ENCODE measurements around the gene ABHD17B. TPM values are rescaled to one million over a fixed set of nuclear protein-coding genes. Genes with fewer than 3 reads are reported as not detected.

The ABHD17B gene
- total and polyA plus RNA-seq, 8 donors: 1.9 to 9.7 (median 5.3) TPM

DNA sequence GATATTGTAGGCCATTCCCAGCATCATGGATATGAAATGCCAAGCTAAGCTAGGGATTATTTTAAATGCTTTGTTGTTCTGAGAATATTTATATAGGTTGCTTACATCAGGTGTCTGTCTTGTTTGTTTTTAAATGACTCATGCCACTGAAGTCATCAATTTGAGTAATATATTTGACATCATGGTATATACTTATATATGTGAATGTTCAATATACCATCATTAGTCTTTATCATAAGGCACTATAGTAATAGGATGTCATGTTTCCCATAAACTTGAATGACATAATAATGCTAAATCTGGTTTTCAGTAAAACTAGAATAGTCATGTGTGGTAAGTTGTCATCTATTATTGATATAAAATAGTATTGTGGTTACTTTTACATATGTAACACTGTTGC, 13.6 kb upstream of the ABHD17B start:
- no peaks in the 10 kb centered on the region for H3K9me3 ChIP-seq
- ATAC-seq (no peak), FAIRE-seq (no peak), DNase-seq (no peak)
- TF ChIP-seq, protein P1, sequence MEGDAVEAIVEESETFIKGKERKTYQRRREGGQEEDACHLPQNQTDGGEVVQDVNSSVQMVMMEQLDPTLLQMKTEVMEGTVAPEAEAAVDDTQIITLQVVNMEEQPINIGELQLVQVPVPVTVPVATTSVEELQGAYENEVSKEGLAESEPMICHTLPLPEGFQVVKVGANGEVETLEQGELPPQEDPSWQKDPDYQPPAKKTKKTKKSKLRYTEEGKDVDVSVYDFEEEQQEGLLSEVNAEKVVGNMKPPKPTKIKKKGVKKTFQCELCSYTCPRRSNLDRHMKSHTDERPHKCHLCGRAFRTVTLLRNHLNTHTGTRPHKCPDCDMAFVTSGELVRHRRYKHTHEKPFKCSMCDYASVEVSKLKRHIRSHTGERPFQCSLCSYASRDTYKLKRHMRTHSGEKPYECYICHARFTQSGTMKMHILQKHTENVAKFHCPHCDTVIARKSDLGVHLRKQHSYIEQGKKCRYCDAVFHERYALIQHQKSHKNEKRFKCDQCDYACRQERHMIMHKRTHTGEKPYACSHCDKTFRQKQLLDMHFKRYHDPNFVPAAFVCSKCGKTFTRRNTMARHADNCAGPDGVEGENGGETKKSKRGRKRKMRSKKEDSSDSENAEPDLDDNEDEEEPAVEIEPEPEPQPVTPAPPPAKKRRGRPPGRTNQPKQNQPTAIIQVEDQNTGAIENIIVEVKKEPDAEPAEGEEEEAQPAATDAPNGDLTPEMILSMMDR (IDR thresholded peaks at IDR 0.05): no peak
- H3K36me3 ChIP-seq: no peaks in the 10 kb centered on the region
- no peak overlapping the region for H3K27ac ChIP-seq
- intact Hi-C loops (cut with DNase I): no loop called here
- H3K4me1 ChIP-seq: no peaks in the 10 kb centered on the region
- no peaks in the 10 kb centered on the region for H3K27me3 ChIP-seq
- H3K4me3 ChIP-seq: no peak overlapping the region

DNA sequence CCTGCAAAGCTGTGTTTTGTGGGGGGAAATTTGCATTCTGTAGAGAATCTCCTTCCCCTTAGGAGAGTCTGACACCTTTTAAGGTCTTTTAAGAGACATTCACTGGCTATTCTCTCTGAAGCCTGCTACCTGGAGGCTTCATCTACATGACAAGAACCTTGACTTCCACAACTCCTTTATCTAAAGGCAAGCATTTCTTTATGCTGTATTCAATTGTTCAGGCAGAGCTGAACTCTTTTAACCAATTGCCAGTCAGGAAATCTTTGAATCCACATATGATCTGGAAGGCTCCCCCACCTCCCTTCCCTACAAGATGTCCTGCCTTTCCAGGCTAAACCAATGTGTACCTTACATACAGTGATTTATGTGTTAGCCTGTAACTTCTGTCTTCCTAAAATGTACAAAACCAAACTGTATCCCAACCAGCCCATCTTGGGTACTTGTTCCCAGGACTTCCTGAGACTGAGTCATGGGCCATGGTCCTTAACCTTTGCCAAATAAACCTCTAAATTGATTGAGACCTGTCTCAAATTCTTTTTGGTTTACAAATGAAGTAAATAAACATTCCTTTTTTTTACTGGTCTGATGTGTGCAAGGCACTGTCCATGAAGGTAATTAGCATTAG, 10.3 kb upstream of the ABHD17B start:
- Histone ChIP-seq H3K27ac (no peak overlapping the region), H3K36me3 (no peaks in the 10 kb centered on the region), H3K4me1 (peaks cover 0 to 6% (median 0%) of the 10 kb centered on the region in 3 donors), H3K9me3 (no peaks in the 10 kb centered on the region), H3K27me3 (no peaks in the 10 kb centered on the region), H3K4me3 (no peak overlapping the region)
- intact Hi-C loops (cut with DNase I): no loop called here
- TF ChIP-seq, protein P1 (IDR thresholded peaks at IDR 0.05): no peak
- ATAC-seq (no peak), FAIRE-seq (no peak), DNase-seq (no peak)

DNA sequence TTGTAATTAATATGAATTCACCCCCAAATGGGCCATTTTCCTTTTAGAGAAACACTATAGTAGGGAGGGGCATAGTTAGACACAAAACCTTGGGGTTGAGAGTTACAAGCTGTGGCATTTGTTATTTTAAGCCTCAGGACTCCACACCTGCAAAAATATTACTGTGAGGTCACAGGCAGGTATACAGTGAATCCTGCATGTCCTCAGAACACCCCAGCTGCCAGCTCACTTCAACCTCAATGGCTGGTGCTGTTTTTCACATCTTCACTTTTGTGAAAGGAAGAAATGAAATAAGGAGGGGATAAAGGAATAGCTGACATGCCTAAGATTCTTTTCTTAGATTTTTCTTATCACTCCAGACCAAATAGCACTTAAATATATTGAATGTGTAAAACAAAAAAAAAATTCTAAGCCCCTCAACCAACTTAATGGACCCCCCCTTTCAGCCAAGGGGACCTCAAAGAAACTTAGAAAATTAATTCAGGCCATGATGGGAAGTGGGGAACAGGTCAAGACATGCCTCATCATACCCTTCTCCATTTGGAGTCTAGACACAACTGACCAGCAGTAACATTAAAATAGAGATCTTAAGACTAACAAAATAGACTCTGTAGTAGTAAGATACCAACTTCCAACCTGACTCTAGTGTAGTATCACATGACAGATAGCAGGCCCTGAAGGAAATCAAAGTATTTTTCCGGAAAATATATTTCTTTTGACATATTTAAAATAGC, 9.6 kb upstream of the ABHD17B start:
- Histone ChIP-seq H3K4me3 (no peak overlapping the region), H3K36me3 (no peaks in the 10 kb centered on the region), H3K9me3 (no peaks in the 10 kb centered on the region), H3K27me3 (no peaks in the 10 kb centered on the region), H3K27ac (no peak overlapping the region), H3K4me1 (peaks cover 0 to 6% (median 0%) of the 10 kb centered on the region in 3 donors)
- intact Hi-C loops (cut with DNase I): no loop called here
- FAIRE-seq: no peak
- no peak for ATAC-seq
- WGBS, 2 donors: 92 to 98% methylated on average over 1 of the region's 1 CpG
- no peak for DNase-seq
- TF ChIP-seq, protein P1 (IDR thresholded peaks at IDR 0.05): no peak

DNA sequence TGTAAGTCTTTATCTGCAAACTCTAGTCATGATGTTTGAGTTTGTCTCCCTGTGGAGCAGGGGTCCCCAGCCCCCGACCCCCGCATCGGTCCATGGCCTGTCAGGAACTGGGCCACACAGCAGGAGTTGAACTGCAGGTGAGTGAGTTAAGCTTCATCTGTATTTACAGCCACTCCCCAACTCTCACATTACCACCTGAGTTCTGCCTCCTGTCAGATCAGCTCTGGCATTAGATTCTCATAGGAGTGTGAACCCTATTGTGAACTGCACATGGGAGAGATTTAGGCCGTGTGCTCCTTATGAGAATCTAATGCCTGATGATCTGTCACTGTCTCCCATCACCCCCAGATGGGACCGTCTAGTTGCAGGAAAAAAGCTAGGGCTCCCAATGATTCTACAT, 7.4 kb upstream of the ABHD17B start:
- H3K4me3 ChIP-seq: no peak overlapping the region
- TF ChIP-seq, protein P1 (IDR thresholded peaks at IDR 0.05): no peak
- intact Hi-C loops (cut with DNase I): no loop called here
- H3K36me3 ChIP-seq: no peaks in the 10 kb centered on the region
- WGBS, 2 donors: 91 to 93% methylated on average over 5 of the region's 5 CpGs
- no peak for DNase-seq
- no peaks in the 10 kb centered on the region for H3K9me3 ChIP-seq
- no peaks in the 10 kb centered on the region for H3K27me3 ChIP-seq
- peaks cover 0 to 10% (median 4%) of the 10 kb centered on the region in 3 donors for H3K4me1 ChIP-seq
- ATAC-seq: no peak
- no peak for FAIRE-seq
- no peak overlapping the region for H3K27ac ChIP-seq

All from pancreas (tissue), 10 donors.